K562 (cell line): ENCODE data around the gene SLC25A10. TPM values are rescaled to one million over a fixed set of nuclear protein-coding genes. Genes with fewer than 3 reads are reported as not detected.
A peak's percentile ranks its signal among the peaks of the same experiment; 100 is the strongest.

Source experiments
- ASH1L ChIP-seq: fragments of 450-650 bp; IDR thresholded peaks from 2 replicates; pipeline ENCODE4 v1.6.1; 2018; ENCODE audit warnings: borderline replicate concordance, mild to moderate bottlenecking, low read depth; ENCODE audit not compliant: partially characterized antibody
- CHD4 ChIP-seq: fragments of 200-600 bp; sonication (generic); IDR thresholded peaks from 3 replicates; pipeline ENCODE4 v1.6.1; 2012; ENCODE audit warnings: low read depth, mild to moderate bottlenecking, mixed read lengths, low read length, inconsistent platforms; ENCODE audit not compliant: insufficient read depth, insufficient replicate concordance, poor library complexity, severe bottlenecking
- E2F8 ChIP-seq: fragments of 450-650 bp; IDR thresholded peaks from 2 replicates; pipeline ENCODE4 v1.7.1; 2018; ENCODE audit warnings: mild to moderate bottlenecking, low read depth; ENCODE audit not compliant: partially characterized antibody
- ETV5 ChIP-seq: sonication (generic); formaldehyde crosslinking; IDR thresholded peaks from 2 replicates; pipeline ENCODE4 v1.4.0; 2020; ENCODE audit warnings: low read depth, mild to moderate bottlenecking, missing genetic modification reagents
- GABPB2 ChIP-seq: fragments of 250-450 bp; sonication (Bioruptor Pico); conservative IDR thresholded peaks from 2 replicates; pipeline ENCODE4 v1.5.1; 2021; ENCODE audit warnings: mild to moderate bottlenecking
- GATA2 ChIP-seq: sonication (generic); formaldehyde crosslinking; IDR thresholded peaks from 2 replicates; pipeline ENCODE4 v1.4.0; 2020; ENCODE audit warnings: mild to moderate bottlenecking, missing genetic modification reagents
- HNRNPK ChIP-seq: fragments of 200-400 bp; formaldehyde crosslinking; IDR thresholded peaks from one replicate; pipeline ENCODE4 v1.6.1; 2018; ENCODE audit warnings: mild to moderate bottlenecking, low read depth, low read length; ENCODE audit not compliant: poor library complexity, severe bottlenecking
- MTF1 ChIP-seq: fragments of 250-450 bp; sonication (Bioruptor Pico); IDR thresholded peaks from 2 replicates; pipeline ENCODE4 v1.9.0; 2021; ENCODE audit warnings: moderate library complexity, mild to moderate bottlenecking, inconsistent platforms, borderline replicate concordance
- MYNN ChIP-seq, 2 experiments: sonication (generic); formaldehyde crosslinking in 1 of 2; IDR thresholded peaks; 2 replicates each; pipeline versions ENCODE4 v1.5.0 to v1.6.1; 2016 to 2020; ENCODE audit warnings: antibody characterized with exemption in 1 of 2, missing genetic modification reagents in 1 of 2
- POU5F1 ChIP-seq: fragments of 150-350 bp; IDR thresholded peaks from 2 replicates; pipeline ENCODE4 v1.6.1; 2014; ENCODE audit warnings: borderline replicate concordance, low read length, low read depth, mild to moderate bottlenecking; ENCODE audit not compliant: partially characterized antibody
- PTTG1 ChIP-seq: fragments of 450-650 bp; IDR thresholded peaks from 2 replicates; pipeline ENCODE4 v1.6.1; 2016; ENCODE audit warnings: low read depth, mild to moderate bottlenecking, missing genetic modification characterization, missing compliant biosample characterization
- SAFB ChIP-seq: fragments of 200-400 bp; formaldehyde crosslinking; IDR thresholded peaks from 2 replicates; pipeline ENCODE4 v1.6.1; 2017; ENCODE audit warnings: low read depth, low read length, borderline replicate concordance
- SIN3B ChIP-seq: fragments of 450-650 bp; IDR thresholded peaks from 2 replicates; pipeline ENCODE4 v1.6.1; 2017; ENCODE audit warnings: low read depth, mild to moderate bottlenecking, moderate library complexity
- SRSF3 ChIP-seq: fragments of 200-400 bp; formaldehyde crosslinking; IDR thresholded peaks from 2 replicates; pipeline ENCODE4 v1.6.1; 2016; ENCODE audit warnings: mild to moderate bottlenecking, low read length, moderate library complexity; ENCODE audit not compliant: insufficient read depth
- ZKSCAN3 ChIP-seq: fragments of 250-450 bp; sonication (Bioruptor Pico); IDR thresholded peaks from 2 replicates; pipeline ENCODE4 v1.4.0; 2020
- ZNF584 ChIP-seq: fragments of 200-800 bp; sonication (Bioruptor generic); IDR thresholded peaks from 2 replicates; pipeline ENCODE4 v1.6.1; 2016; ENCODE audit warnings: low read depth, mild to moderate bottlenecking, missing genetic modification characterization, missing compliant biosample characterization
- ZNF830 ChIP-seq: fragments of 250-450 bp; sonication (Bioruptor Pico); IDR thresholded peaks from 2 replicates; pipeline ENCODE4 v1.5.0; 2021; ENCODE audit warnings: mild to moderate bottlenecking
- polyA plus RNA-seq, 8 experiments: library from polyadenylated mRNA; depleted of rRNA in 4 of 8; stranded (reverse) in 5 of 8; unstranded in 3 of 8; fragments of >200 nt; fragmentation: Nextera tagmentation in 2 of 8; fragmentation: Illumina TruSeq in 1 of 8; extraction: Ambion mirVana in 2 of 8; extraction: Trizol in 1 of 8; gene quantifications; 2 replicates each; pipeline versions ENCODE4 v1.2.1 to v1.2.3, GENCODE V29; 2011 to 2014; ENCODE audit warnings: inconsistent platforms in 1 of 8, missing spikeins in 1 of 8
- total RNA-seq, 7 experiments: library from RNA; depleted of rRNA in 6 of 7; stranded (reverse); fragments of >200 nt in 6 of 7; fragmentation: Illumina TruSeq in 2 of 7; extraction: Trizol in 2 of 7; gene quantifications; 2 replicates each; pipeline versions ENCODE4 v1.2.1 to v1.2.3, GENCODE V29; 2011 to 2021; ENCODE audit warnings: low replicate concordance in 1 of 7
- TF ChIP-seq, protein P1 (sequence below): fragments of 250-450 bp; sonication (Bioruptor Pico); IDR thresholded peaks from 2 replicates; pipeline ENCODE4 v1.4.0; 2020
- TF ChIP-seq, protein P2 (sequence below): sonication (generic); formaldehyde crosslinking; IDR thresholded peaks from 2 replicates; pipeline ENCODE4 v1.8.0; 2022; ENCODE audit warnings: missing genetic modification reagents, mild to moderate bottlenecking, moderate library complexity, borderline replicate concordance
- TF ChIP-seq, protein P3 (sequence below), 2 experiments: fragments of 450-650 bp in 1 of 2; sonication (generic) in 1 of 2; formaldehyde crosslinking in 1 of 2; IDR thresholded peaks in 1 of 2; conservative IDR thresholded peaks in 1 of 2; 2 replicates each; pipeline versions ENCODE4 v1.6.1 to v1.8.1; 2016 to 2023; ENCODE audit warnings: mild to moderate bottlenecking in 2 of 2, moderate library complexity in 2 of 2, inconsistent platforms in 1 of 2, missing genetic modification reagents in 1 of 2

Gene SLC25A10
- total and polyA plus RNA-seq, 9 of the 15 experiments (the other 6 are each of a cell fraction or from before 2014, with no cell fraction given) = 0.10 to 85.6 (median 34.3) TPM

DNA sequence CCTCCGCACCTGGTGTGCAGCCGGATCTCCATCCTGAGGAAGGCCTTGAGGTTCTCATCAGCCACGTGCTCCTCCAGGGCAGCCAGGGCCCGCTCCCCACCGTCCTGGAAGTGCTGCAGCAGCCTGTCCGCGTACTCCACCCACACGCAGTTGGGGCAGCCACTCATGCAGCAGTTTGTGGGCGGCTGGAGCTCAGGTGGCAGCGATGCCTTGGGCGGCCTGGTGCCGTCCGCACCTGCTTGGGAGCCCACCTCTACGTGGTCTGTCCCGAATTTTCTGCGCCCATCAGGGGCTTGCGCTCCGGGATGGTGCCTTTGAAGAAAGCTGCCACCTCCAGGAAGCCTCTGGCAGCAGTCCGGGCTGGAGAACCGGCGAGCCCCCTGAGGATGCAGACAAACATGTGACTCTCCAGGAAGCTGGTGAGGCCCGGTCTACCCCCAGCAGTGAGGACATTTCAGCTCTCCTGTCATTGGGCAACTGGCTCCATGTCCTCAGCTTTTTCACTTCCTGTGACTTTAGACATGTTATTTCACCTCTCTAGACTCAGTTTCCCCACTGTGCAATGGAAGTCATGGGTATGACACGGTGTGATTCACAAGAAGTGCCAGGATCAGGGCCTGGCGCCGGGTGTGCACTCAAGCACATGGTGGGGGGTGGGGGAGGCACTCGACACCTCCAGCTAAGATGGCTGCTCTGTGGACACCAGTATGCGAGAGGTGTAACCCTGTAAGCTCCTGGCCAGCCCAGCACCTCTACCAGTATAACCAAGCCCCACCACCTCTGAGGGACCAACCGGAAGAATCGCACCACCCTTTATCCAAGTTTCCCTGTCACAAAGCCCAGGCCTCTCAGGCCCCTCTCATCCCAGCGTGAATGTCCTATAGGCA is 46.6 kb upstream of the SLC25A10 start (continued):
- no peak for TF ChIP-seq E2F8
- no peak for TF ChIP-seq GATA2 (CRISPR knock-in tag)
- no peak for TF ChIP-seq ZNF830 (CRISPR knock-in tag)
- TF ChIP-seq HNRNPK = no peak
- TF ChIP-seq CHD4 = no peak
- peak; percentile 68 for TF ChIP-seq PTTG1
- TF ChIP-seq SIN3B = no peak
- no peak for TF ChIP-seq ASH1L
- no peak for TF ChIP-seq POU5F1
- TF ChIP-seq, protein P1, sequence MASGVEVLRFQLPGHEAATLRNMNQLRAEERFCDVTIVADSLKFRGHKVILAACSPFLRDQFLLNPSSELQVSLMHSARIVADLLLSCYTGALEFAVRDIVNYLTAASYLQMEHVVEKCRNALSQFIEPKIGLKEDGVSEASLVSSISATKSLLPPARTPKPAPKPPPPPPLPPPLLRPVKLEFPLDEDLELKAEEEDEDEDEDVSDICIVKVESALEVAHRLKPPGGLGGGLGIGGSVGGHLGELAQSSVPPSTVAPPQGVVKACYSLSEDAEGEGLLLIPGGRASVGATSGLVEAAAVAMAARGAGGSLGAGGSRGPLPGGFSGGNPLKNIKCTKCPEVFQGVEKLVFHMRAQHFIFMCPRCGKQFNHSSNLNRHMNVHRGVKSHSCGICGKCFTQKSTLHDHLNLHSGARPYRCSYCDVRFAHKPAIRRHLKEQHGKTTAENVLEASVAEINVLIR = peak; percentile 38; the same call in 1 of the 2 replicates
- no peak for TF ChIP-seq ZKSCAN3 (CRISPR knock-in tag)
- no peak for TF ChIP-seq MYNN (IDR thresholded peaks at IDR 0.05)
- TF ChIP-seq MYNN (CRISPR knock-in tag; IDR thresholded peaks at IDR 0.05) = no peak
- TF ChIP-seq MTF1 = no peak
- TF ChIP-seq, protein P2, sequence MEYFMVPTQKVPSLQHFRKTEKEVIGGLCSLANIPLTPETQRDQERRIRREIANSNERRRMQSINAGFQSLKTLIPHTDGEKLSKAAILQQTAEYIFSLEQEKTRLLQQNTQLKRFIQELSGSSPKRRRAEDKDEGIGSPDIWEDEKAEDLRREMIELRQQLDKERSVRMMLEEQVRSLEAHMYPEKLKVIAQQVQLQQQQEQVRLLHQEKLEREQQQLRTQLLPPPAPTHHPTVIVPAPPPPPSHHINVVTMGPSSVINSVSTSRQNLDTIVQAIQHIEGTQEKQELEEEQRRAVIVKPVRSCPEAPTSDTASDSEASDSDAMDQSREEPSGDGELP (CRISPR knock-in tag) = no peak
- no peak for TF ChIP-seq SAFB
- TF ChIP-seq ETV5 = no peak
- TF ChIP-seq, protein P3, sequence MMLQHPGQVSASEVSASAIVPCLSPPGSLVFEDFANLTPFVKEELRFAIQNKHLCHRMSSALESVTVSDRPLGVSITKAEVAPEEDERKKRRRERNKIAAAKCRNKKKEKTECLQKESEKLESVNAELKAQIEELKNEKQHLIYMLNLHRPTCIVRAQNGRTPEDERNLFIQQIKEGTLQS (IDR thresholded peaks at IDR 0.05) = no peak
- TF ChIP-seq, protein P3 (CRISPR knock-in tag; conservative IDR thresholded peaks at IDR 0.05) = no peak
- TF ChIP-seq GABPB2 (CRISPR knock-in tag) = no peak; the same call in 1 of the 2 replicates
- TF ChIP-seq SRSF3 = no peak
- TF ChIP-seq ZNF584 (CRISPR knock-in tag) = peak; percentile 82
